ENCODE data around the gene EVA1C. TPM values are rescaled to one million over a fixed set of nuclear protein-coding genes. Genes with fewer than 3 reads are reported as not detected.

The EVA1C gene
- total and polyA plus RNA-seq, 4 experiments from 2014 or later, result 17.1 to 23.9 (median 17.2) TPM

DNA sequence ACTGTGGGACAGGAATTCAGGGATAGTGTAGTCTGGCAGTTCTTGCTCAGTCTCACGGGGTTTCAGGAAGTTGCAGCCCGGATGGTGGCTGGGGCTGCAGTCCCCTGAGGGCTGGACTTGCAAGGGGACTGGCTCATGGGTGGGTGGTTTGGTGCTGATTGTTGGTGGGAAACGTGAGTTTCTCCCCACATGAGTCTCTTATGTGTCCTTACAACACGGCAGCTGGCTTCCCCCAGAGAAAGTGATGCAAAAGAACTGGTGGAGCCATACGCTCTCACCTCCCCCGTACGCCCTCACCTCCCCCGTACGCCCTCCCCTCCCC lies 64.9 kb downstream of the EVA1C start:
- Histone ChIP-seq H3K9me3 (ENCODE audit: control insufficient read depth in 1 of 2, low read length in 2 of 2) (no peaks in the 10 kb centered on the region), H3K4me3 (ENCODE audit: low read length in 2 of 2) (no peak overlapping the region), H3K4me1 (ENCODE audit: insufficient read depth, low read length) (no peaks in the 10 kb centered on the region), H3K27ac (ENCODE audit: low read depth, low read length) (no peak overlapping the region), H3K36me3 (ENCODE audit: insufficient read depth, low read length) (no peaks in the 10 kb centered on the region), H3K27me3 (ENCODE audit: insufficient read depth, low read length) (no peaks in the 10 kb centered on the region)
- no peaks in the 10 kb centered on the region for H3K27me3 Mint-ChIP-seq
- POLR2A ChIA-PET (ENCODE audit: partially characterized antibody), result no interaction called here
- no peak for DNase-seq
- CTCF ChIA-PET (ENCODE audit: partially characterized antibody), result no interaction called here
- no peak overlapping the region for H3K4me3 Mint-ChIP-seq
- no peaks in the 10 kb centered on the region for H3K9me3 Mint-ChIP-seq
- intact Hi-C loops (cut with micrococcal nuclease), result no loop called here
- H3K36me3 Mint-ChIP-seq, result peaks cover 8 to 27% of the 10 kb centered on the region in 2 donors
- H3K27ac Mint-ChIP-seq, result no peak overlapping the region
- peaks cover 0 to 17% (median 1%) of the 10 kb centered on the region in 4 donors for H3K4me1 Mint-ChIP-seq

DNA sequence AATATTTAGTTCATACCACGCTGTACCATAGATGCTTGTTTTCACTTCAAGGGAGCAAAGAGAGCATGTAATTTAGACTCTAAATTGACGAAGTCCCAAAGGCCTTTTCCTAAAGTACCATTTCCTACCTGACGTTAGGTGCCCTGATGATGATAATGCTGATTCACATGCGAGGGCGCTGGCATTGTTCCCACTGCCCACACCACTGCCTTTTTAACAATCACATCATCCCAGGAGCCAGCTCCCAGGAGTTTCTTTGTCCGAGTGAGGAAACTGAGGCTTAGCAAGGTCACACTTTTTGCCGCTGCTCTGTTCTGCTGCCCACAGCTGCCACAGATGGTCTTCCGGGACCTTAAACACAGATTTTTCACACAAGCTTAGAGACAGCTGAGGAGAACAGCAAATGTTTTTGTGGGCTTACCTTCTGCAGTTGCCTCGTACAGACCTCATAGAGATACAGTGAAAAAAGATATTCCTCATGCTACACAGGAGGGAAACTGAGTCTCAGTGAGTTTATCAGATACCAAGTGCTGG lies 69.4 kb downstream of the EVA1C start:
- H3K4me3 Mint-ChIP-seq, result no peak overlapping the region
- Histone ChIP-seq H3K36me3 (ENCODE audit: insufficient read depth, low read length) (no peaks in the 10 kb centered on the region), H3K27ac (ENCODE audit: low read depth, low read length) (no peak overlapping the region), H3K27me3 (ENCODE audit: insufficient read depth, low read length) (no peaks in the 10 kb centered on the region), H3K4me1 (ENCODE audit: insufficient read depth, low read length) (no peaks in the 10 kb centered on the region), H3K4me3 (ENCODE audit: low read length in 2 of 2) (no peak overlapping the region), H3K9me3 (ENCODE audit: control insufficient read depth in 1 of 2, low read length in 2 of 2) (no peaks in the 10 kb centered on the region)
- H3K27me3 Mint-ChIP-seq, result no peaks in the 10 kb centered on the region
- peak overlapping the region in 1 of 7 donors; percentile 15 for H3K27ac Mint-ChIP-seq
- no peaks in the 10 kb centered on the region for H3K9me3 Mint-ChIP-seq
- no peak for DNase-seq
- peaks cover 0 to 9% (median 2%) of the 10 kb centered on the region in 4 donors for H3K4me1 Mint-ChIP-seq
- ChIA-PET POLR2A (ENCODE audit: partially characterized antibody) (interaction anchor here (0.6 kb wide), 1 partner anchor 205 kb away, joined by 3 read pairs; no protein-coding TSS in a partner anchor), CTCF (ENCODE audit: partially characterized antibody) (interaction anchor here (1.2 kb wide), 1 partner anchor 119 kb away, joined by 5 read pairs; no protein-coding TSS in a partner anchor)
- intact Hi-C loops (cut with micrococcal nuclease), result no loop called here
- peaks cover 15 to 24% of the 10 kb centered on the region in 2 donors for H3K36me3 Mint-ChIP-seq

DNA sequence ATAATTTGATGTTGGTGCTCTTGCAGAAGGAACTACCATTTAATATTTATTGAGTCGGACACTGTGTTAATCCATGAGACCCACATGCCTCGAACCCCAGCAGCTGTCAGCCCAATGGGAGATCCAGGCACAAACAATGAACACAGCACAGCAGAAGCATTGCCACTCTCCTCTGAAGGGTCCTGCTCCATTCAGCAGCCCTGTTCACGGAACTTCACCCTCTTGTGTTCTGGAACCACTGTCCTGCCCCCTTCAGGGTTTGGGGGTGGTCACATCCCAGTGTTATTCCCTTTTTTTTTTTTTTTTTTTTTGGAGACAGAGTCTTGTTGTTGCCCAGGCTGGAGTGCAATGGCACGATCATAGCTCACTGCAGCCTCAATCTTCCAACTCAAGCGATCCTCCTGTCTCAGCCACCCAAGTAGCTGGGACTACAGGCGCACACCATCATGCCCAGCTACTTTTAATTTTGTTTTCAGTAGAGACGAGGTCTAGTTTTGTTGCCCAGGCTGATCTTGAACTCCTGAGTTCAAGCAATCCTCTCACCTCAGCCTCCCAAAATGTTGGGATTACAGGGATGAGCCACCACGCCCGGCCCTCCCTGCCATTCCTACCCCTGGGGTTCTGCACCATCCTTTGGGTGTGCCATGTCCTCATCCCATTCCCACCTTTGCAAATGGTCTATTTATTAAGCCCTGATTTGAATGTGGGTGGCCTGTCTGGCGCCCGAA lies 70.2 kb downstream of the EVA1C start:
- Mint-ChIP-seq H3K36me3 (peaks cover 15 to 23% of the 10 kb centered on the region in 2 donors), H3K4me1 (peaks cover 0 to 9% (median 2%) of the 10 kb centered on the region in 4 donors), H3K4me3 (no peak overlapping the region), H3K27me3 (no peaks in the 10 kb centered on the region), H3K27ac (peak overlapping the region in 1 of 7 donors; percentile 73), H3K9me3 (no peaks in the 10 kb centered on the region)
- no peaks in the 10 kb centered on the region for H3K36me3 ChIP-seq (ENCODE audit: insufficient read depth, low read length)
- DNase-seq, result no peak
- no peak overlapping the region for H3K27ac ChIP-seq (ENCODE audit: low read depth, low read length)
- ChIA-PET POLR2A (ENCODE audit: partially characterized antibody) (interaction anchor here (0.9 kb wide), 1 partner anchor 9 kb away, joined by 3 read pairs; no protein-coding TSS in a partner anchor), CTCF (ENCODE audit: partially characterized antibody) (no interaction called here)
- H3K9me3 ChIP-seq (ENCODE audit: control insufficient read depth in 1 of 2, low read length in 2 of 2), result no peaks in the 10 kb centered on the region
- no peaks in the 10 kb centered on the region for H3K27me3 ChIP-seq (ENCODE audit: insufficient read depth, low read length)
- no peak overlapping the region for H3K4me3 ChIP-seq (ENCODE audit: low read length in 2 of 2)
- intact Hi-C loops (cut with micrococcal nuclease), result no loop called here
- no peaks in the 10 kb centered on the region for H3K4me1 ChIP-seq (ENCODE audit: insufficient read depth, low read length)

DNA sequence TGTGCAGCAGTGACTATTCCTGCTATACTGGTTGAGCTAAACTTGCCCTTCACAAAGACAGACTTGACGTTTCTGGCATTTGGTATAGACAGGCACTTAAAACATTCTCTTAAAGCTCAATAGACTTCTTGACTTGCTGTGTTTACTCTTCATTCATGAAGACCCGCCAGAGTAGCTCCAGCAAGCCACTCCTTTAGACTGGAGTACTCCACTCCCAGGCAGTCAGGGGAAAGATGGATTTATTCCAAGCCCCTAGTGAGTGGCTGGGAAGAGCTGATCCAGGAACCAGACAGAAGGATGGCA lies 70.7 kb downstream of the EVA1C start:
- Mint-ChIP-seq H3K27ac (no peak overlapping the region), H3K4me3 (no peak overlapping the region), H3K27me3 (no peaks in the 10 kb centered on the region), H3K4me1 (peaks cover 0 to 9% (median 2%) of the 10 kb centered on the region in 4 donors), H3K36me3 (peaks cover 15 to 22% of the 10 kb centered on the region in 2 donors), H3K9me3 (no peaks in the 10 kb centered on the region)
- H3K27me3 ChIP-seq (ENCODE audit: insufficient read depth, low read length), result no peaks in the 10 kb centered on the region
- POLR2A ChIA-PET (ENCODE audit: partially characterized antibody), result interaction anchor here (0.9 kb wide), 1 partner anchor 10 kb away, joined by 3 read pairs; no protein-coding TSS in a partner anchor
- CTCF ChIA-PET (ENCODE audit: partially characterized antibody), result no interaction called here
- no peak overlapping the region for H3K4me3 ChIP-seq (ENCODE audit: low read length in 2 of 2)
- H3K4me1 ChIP-seq (ENCODE audit: insufficient read depth, low read length), result no peaks in the 10 kb centered on the region
- H3K9me3 ChIP-seq (ENCODE audit: control insufficient read depth in 1 of 2, low read length in 2 of 2), result no peaks in the 10 kb centered on the region
- intact Hi-C loops (cut with micrococcal nuclease), result no loop called here
- DNase-seq, result no peak
- no peak overlapping the region for H3K27ac ChIP-seq (ENCODE audit: low read depth, low read length)
- no peaks in the 10 kb centered on the region for H3K36me3 ChIP-seq (ENCODE audit: insufficient read depth, low read length)

DNA sequence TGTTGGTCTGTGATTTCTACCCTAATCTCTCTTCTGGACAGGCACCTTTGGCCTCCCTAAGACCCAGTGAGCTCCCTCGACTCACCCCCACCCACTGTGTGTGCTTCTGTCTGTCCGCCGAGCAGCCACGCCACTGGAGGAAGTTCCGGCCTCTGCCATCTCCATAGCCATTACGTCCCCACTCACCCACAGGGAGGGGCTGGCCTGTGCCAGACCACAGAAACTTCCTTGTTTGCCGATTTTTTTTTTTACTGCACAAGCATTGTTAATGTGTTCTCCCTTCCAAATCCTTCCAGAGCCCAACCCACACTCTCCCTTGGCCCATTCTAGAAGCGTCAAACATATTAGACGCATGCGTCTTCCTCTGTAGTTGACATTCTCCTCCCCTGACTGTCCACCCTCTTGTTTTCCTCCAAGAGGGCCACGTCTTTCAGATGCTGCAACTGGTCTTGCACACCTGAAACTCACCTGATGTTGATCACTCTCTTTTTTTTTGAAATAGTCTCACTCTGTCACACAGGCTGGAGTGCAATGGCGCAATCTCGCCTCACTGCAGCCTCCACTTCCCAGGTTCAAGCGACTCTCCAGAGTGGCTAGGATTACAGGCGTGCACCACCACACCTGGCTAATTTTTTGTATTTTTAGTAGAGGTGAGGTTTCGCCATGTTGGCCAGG lies 72.3 kb downstream of the EVA1C start:
- Mint-ChIP-seq H3K9me3 (peaks cover 0 to 4% (median 0%) of the 10 kb centered on the region in 8 donors), H3K27ac (peak overlapping the region in 2 of 7 donors; percentile 50 to 64), H3K4me3 (no peak overlapping the region), H3K27me3 (no peaks in the 10 kb centered on the region), H3K36me3 (peaks cover 23 to 25% of the 10 kb centered on the region in 2 donors), H3K4me1 (peaks cover 0 to 7% (median 2%) of the 10 kb centered on the region in 4 donors)
- ChIA-PET CTCF (ENCODE audit: partially characterized antibody) (no interaction called here), POLR2A (ENCODE audit: partially characterized antibody) (no interaction called here)
- no peak overlapping the region for H3K27ac ChIP-seq (ENCODE audit: low read depth, low read length)
- no peak overlapping the region for H3K4me3 ChIP-seq (ENCODE audit: low read length in 2 of 2)
- intact Hi-C loops (cut with micrococcal nuclease), result no loop called here
- no peaks in the 10 kb centered on the region for H3K9me3 ChIP-seq (ENCODE audit: control insufficient read depth in 1 of 2, low read length in 2 of 2)
- H3K4me1 ChIP-seq (ENCODE audit: insufficient read depth, low read length), result no peaks in the 10 kb centered on the region
- no peaks in the 10 kb centered on the region for H3K36me3 ChIP-seq (ENCODE audit: insufficient read depth, low read length)
- no peak for DNase-seq
- no peaks in the 10 kb centered on the region for H3K27me3 ChIP-seq (ENCODE audit: insufficient read depth, low read length)

DNA sequence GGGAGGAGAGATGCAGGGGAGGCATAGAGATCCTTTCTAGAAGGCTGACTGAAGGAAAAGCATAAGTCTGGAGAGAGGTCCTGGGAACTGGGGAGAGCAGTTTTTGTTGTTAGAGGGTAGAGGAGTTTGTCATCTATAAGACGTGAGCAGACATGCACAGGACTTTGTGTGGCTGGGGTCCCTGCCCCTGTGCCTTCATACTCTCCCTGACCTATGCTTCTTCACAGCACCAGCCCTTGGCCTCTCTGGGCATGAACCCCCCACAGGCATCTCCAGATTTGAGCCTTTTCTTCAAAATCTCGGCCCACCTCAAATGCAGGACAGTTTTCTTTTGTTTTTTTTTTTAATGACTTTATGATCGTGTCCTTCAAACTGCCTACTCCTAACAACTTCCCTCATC lies 79.9 kb downstream of the EVA1C start:
- H3K4me3 Mint-ChIP-seq, result no peak overlapping the region
- no peak for DNase-seq
- Histone ChIP-seq H3K4me3 (ENCODE audit: low read length in 2 of 2) (no peak overlapping the region), H3K36me3 (ENCODE audit: insufficient read depth, low read length) (no peaks in the 10 kb centered on the region), H3K9me3 (ENCODE audit: control insufficient read depth in 1 of 2, low read length in 2 of 2) (no peaks in the 10 kb centered on the region), H3K4me1 (ENCODE audit: insufficient read depth, low read length) (peaks cover 13% of the 10 kb centered on the region), H3K27ac (ENCODE audit: low read depth, low read length) (no peak overlapping the region), H3K27me3 (ENCODE audit: insufficient read depth, low read length) (no peaks in the 10 kb centered on the region)
- H3K27ac Mint-ChIP-seq, result no peak overlapping the region
- H3K36me3 Mint-ChIP-seq, result peaks cover 30 to 38% of the 10 kb centered on the region in 2 donors
- H3K9me3 Mint-ChIP-seq, result peaks cover 0 to 4% (median 0%) of the 10 kb centered on the region in 8 donors
- peaks cover 0 to 6% (median 3%) of the 10 kb centered on the region in 4 donors for H3K4me1 Mint-ChIP-seq
- no peaks in the 10 kb centered on the region for H3K27me3 Mint-ChIP-seq
- POLR2A ChIA-PET (ENCODE audit: partially characterized antibody), result no interaction called here
- CTCF ChIA-PET (ENCODE audit: partially characterized antibody), result no interaction called here
- intact Hi-C loops (cut with micrococcal nuclease), result no loop called here

DNA sequence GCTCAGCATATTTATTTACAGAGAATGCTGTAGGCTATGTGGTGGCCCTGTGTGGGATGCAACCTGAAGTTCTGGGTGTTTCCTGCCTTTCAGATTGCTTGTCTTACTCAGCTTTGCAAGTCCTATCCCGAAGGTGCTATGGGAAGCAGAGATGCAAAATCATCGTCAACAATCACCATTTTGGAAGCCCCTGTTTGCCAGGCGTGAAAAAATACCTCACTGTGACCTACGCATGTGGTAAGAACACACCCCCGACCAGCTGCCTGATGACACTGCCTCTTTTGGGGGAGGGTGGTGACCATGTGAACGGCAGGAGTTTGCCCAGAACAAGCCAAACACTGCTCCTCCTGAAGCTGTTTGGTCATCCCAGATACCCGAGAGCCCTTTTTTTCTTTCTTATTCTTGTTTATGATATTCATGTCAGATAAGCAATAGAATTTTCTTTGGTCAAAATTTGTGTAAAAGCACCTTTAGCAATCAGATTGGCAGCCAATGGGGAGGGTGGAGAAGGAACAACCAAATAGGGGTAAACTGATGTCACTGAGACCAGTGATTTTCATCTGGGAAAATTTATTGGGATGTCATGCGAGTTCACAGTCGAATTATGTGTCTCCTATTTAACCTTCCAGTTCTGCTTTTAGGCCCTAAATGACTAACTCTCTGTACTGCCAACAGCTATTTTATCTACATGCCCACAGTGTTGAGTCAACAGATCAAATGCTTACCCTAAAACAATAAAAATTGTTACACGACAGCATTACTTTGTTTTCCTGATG lies 82.6 kb downstream of the EVA1C start:
- DNase-seq, result no peak
- no peaks in the 10 kb centered on the region for H3K9me3 Mint-ChIP-seq
- H3K36me3 Mint-ChIP-seq, result peaks cover 30 to 41% of the 10 kb centered on the region in 2 donors
- no peaks in the 10 kb centered on the region for H3K27me3 Mint-ChIP-seq
- H3K27ac Mint-ChIP-seq, result peak overlapping the region in 1 of 7 donors; percentile 25
- intact Hi-C loops (cut with micrococcal nuclease), result no loop called here
- H3K4me3 ChIP-seq (ENCODE audit: low read length in 2 of 2), result no peak overlapping the region
- no peak overlapping the region for H3K27ac ChIP-seq (ENCODE audit: low read depth, low read length)
- H3K36me3 ChIP-seq (ENCODE audit: insufficient read depth, low read length), result no peaks in the 10 kb centered on the region
- H3K9me3 ChIP-seq (ENCODE audit: control insufficient read depth in 1 of 2, low read length in 2 of 2), result no peaks in the 10 kb centered on the region
- H3K27me3 ChIP-seq (ENCODE audit: insufficient read depth, low read length), result no peaks in the 10 kb centered on the region
- peaks cover 13% of the 10 kb centered on the region for H3K4me1 ChIP-seq (ENCODE audit: insufficient read depth, low read length)
- peaks cover 0 to 8% (median 4%) of the 10 kb centered on the region in 4 donors for H3K4me1 Mint-ChIP-seq
- CTCF ChIA-PET (ENCODE audit: partially characterized antibody), result no interaction called here
- POLR2A ChIA-PET (ENCODE audit: partially characterized antibody), result no interaction called here
- H3K4me3 Mint-ChIP-seq, result no peak overlapping the region

All from CD4-positive, alpha-beta memory T cell (primary cell).